ENCODE measurements around the gene WDR93.

The WDR93 gene

DNA sequence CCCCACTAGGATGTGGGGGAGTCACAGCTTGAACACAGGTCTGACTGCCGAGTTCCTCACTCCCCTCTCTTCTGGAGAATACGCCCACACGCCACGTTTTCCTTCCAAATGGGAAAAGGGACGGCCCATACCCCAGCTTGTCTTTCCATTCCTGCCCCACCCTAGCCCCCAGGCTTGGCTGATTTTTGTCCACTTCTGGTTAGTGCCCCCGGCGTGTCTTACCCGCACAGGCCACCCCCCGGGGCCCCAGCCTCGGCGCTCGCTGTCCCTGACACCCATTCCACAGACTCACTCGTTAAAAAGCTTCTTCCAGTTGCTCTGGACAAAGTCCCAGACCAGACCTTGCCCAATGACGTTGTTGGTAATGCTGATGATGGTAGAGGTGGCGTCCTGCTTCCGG is 100.0 kb downstream of the WDR93 start:
- no peak for DNase-seq (ENCODE audit: low read depth)

DNA sequence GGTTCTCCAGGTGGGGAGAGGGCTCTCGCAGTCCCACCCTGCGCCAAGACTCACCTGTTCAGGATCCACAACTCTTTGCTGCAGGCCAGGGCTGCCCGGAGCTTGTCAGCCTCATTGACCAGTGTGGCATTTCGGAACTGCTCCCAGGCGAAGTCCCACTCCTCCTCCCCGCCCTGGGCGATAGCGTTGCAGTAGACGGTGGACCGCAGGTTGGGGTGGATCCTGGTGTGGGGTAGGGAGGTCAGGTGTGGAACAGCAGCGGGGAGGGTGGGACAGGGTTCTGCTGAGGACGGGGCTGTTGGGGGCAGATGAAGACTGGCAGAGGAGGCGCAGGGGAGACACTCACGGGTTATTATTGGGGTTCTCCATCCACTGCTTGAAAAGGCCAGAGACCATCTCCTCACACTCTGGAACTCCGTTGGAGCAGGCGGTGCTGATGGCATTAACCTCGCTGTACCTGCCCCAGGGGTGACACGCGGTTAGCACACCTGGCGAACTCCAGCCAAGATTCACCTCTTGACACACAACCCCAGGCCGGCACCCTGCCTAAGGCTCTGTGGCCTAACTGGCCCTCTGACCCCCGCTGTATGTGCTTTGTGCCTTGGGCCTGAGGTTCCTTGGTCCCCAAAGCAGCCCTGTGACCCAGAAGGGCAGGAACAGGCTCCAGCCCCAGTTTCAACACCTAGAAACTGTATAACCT is 101.6 kb downstream of the WDR93 start:
- no peak for DNase-seq (ENCODE audit: low read depth)

All from fibroblast of the conjunctiva (primary cell).